ENCODE results near the gene JAGN1. TPM values are rescaled to one million over a fixed set of nuclear protein-coding genes. Genes with fewer than 3 reads are reported as not detected.

Gene JAGN1
- total RNA-seq, 1 experiment from 2014 or later, result 34.1 TPM

- H3K9ac ChIP-seq (ENCODE audit: low read length), result no peak overlapping the region
- CTCF ChIA-PET, result no interaction called here
- POLR2A ChIA-PET (ENCODE audit: unreplicated experiment), result no interaction called here
- H3K9me2 ChIP-seq (replicated peaks; ENCODE audit: low read length), result no peaks in the 10 kb centered on the region
- ATAC-seq (no peak), DNase-seq (no peak)
- no peaks in the 10 kb centered on the region for H3F3A ChIP-seq (ENCODE audit: low read length, unreplicated experiment)
- H3K4me3 ChIP-seq (ENCODE audit: low read length), result no peak overlapping the region
- no peak overlapping the region for H2AFZ ChIP-seq (ENCODE audit: low read length)
- intact Hi-C loops (cut with micrococcal nuclease), result no loop called here
- no peak overlapping the region for H3K27ac ChIP-seq (ENCODE audit: low read length)
- H3K36me3 ChIP-seq (ENCODE audit: low read depth, low read length), result no peaks in the 10 kb centered on the region
- H4K20me1 ChIP-seq (ENCODE audit: low read length), result no peaks in the 10 kb centered on the region
- H3K9me3 ChIP-seq (ENCODE audit: low read length), result no peaks in the 10 kb centered on the region
- peaks cover 11% of the 10 kb centered on the region for H3K4me1 ChIP-seq (ENCODE audit: insufficient read depth, low read length)
- no TSS peak for BruUV-seq (replicated peaks)
- H3K27me3 ChIP-seq (ENCODE audit: low read length), result no peaks in the 10 kb centered on the region
- H3K4me2 ChIP-seq (ENCODE audit: low read length), result no peak overlapping the region
- TF ChIP-seq EZH2phosphoT487 (IDR thresholded peaks at IDR 0.05; ENCODE audit: borderline replicate concordance, low read length) (no peak), EZH2 (IDR thresholded peaks at IDR 0.05; ENCODE audit: low read length, unreplicated experiment) (no peak)
- TF ChIP-seq, protein P1, sequence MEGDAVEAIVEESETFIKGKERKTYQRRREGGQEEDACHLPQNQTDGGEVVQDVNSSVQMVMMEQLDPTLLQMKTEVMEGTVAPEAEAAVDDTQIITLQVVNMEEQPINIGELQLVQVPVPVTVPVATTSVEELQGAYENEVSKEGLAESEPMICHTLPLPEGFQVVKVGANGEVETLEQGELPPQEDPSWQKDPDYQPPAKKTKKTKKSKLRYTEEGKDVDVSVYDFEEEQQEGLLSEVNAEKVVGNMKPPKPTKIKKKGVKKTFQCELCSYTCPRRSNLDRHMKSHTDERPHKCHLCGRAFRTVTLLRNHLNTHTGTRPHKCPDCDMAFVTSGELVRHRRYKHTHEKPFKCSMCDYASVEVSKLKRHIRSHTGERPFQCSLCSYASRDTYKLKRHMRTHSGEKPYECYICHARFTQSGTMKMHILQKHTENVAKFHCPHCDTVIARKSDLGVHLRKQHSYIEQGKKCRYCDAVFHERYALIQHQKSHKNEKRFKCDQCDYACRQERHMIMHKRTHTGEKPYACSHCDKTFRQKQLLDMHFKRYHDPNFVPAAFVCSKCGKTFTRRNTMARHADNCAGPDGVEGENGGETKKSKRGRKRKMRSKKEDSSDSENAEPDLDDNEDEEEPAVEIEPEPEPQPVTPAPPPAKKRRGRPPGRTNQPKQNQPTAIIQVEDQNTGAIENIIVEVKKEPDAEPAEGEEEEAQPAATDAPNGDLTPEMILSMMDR (conservative IDR thresholded peaks at IDR 0.05; ENCODE audit: low read depth, low read length), result no peak
- H3K79me2 ChIP-seq (ENCODE audit: low read length), result peaks cover 4% of the 10 kb centered on the region
These were observed 50.3 kb downstream of the JAGN1 start for GRCh38 chr3:9940746-9941145.

DNA sequence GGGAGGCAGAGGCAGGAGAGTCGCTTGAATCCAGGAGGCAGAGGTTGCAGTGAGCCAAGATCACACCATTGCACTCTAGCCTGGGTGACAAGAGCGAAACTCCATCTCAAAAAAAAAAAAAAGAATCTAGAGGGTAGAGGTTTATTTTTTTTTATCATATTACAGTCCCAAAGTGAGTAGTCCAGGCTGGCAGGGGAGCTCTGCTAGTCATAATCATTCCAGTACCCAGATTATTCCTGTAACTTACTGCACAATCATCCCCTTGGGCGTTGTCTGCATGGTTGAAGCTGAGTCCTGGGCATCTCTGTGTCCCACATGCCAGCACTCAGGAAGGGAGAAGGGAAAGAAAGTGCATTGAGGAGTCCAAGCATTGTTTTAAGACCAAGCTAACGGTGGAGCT is 51.8 kb downstream of the JAGN1 start:
- ATAC-seq, result no peak
- no peak overlapping the region for H3K4me3 ChIP-seq (ENCODE audit: low read length)
- peaks cover 10% of the 10 kb centered on the region; the same call in 1 of the 2 replicates for H3K4me1 ChIP-seq (ENCODE audit: insufficient read depth, low read length)
- TF ChIP-seq, protein P1 (conservative IDR thresholded peaks at IDR 0.05; ENCODE audit: low read depth, low read length), result no peak
- TF ChIP-seq EZH2 (IDR thresholded peaks at IDR 0.05; ENCODE audit: low read length, unreplicated experiment) (no peak), EZH2phosphoT487 (IDR thresholded peaks at IDR 0.05; ENCODE audit: borderline replicate concordance, low read length) (no peak)
- no TSS peak for BruUV-seq (replicated peaks)
- no peaks in the 10 kb centered on the region for H4K20me1 ChIP-seq (ENCODE audit: low read length)
- no peaks in the 10 kb centered on the region for H3K79me2 ChIP-seq (ENCODE audit: low read length)
- no peak for DNase-seq
- no peaks in the 10 kb centered on the region for H3K27me3 ChIP-seq (ENCODE audit: low read length)
- intact Hi-C loops (cut with micrococcal nuclease), result no loop called here
- no peak overlapping the region for H3K4me2 ChIP-seq (ENCODE audit: low read length)
- no peak overlapping the region for H3K9ac ChIP-seq (ENCODE audit: low read length)
- H3F3A ChIP-seq (ENCODE audit: low read length, unreplicated experiment), result no peaks in the 10 kb centered on the region
- H3K27ac ChIP-seq (ENCODE audit: low read length), result no peak overlapping the region
- no peak overlapping the region for H2AFZ ChIP-seq (ENCODE audit: low read length)
- POLR2A ChIA-PET (ENCODE audit: unreplicated experiment), result no interaction called here
- H3K9me3 ChIP-seq (ENCODE audit: low read length), result no peaks in the 10 kb centered on the region
- no peaks in the 10 kb centered on the region for H3K9me2 ChIP-seq (replicated peaks; ENCODE audit: low read length)
- no peaks in the 10 kb centered on the region for H3K36me3 ChIP-seq (ENCODE audit: low read depth, low read length)
- CTCF ChIA-PET, result interaction anchor here (0.7 kb wide), 1 partner anchor 10 kb away, joined by 6 read pairs; no protein-coding TSS in a partner anchor

DNA sequence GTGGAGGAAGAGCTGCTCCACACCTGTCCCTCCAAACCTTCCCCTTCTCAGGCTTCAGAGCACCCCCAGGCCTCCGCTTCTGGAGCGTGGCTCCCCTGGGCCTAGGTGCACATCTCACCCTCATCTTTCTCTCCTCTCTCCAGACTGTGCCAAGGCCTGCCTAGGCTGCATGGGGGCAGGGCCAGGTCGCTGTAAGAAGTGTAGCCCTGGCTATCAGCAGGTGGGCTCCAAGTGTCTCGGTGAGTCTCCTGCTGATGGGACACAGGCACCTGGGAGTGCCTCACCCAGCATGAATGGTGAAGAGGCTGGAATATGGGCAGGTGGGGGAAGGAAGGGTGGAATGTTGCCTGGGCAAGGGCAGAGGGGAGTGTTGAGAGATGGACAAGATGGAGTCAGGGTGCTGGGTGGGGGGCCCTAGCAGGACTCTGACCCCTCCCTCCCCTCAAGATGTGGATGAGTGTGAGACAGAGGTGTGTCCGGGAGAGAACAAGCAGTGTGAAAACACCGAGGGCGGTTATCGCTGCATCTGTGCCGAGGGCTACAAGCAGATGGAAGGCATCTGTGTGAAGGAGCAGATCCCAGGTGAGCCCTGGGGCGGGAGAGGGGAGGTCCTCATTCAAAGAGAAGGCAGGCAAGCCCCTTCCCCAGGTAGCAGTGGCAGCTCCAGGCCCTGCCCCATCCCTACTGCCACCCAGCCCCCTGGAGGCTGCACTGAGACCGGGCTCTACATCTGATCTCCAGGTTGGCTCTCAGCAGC is 52.7 kb downstream of the JAGN1 start:
- CTCF ChIA-PET, result interaction anchor here (0.7 kb wide), 1 partner anchor 11 kb away, joined by 6 read pairs; no protein-coding TSS in a partner anchor

More for the DNA sequence above, 52.7 kb downstream of the JAGN1 start:
- Histone ChIP-seq H3K27ac (ENCODE audit: low read length) (no peak overlapping the region), H3K79me2 (ENCODE audit: low read length) (peaks cover 9% of the 10 kb centered on the region), H3F3A (ENCODE audit: low read length, unreplicated experiment) (no peaks in the 10 kb centered on the region), H3K9me2 (replicated peaks; ENCODE audit: low read length) (no peaks in the 10 kb centered on the region), H2AFZ (ENCODE audit: low read length) (no peak overlapping the region), H3K4me3 (ENCODE audit: low read length) (no peak overlapping the region), H3K27me3 (ENCODE audit: low read length) (no peaks in the 10 kb centered on the region), H3K36me3 (ENCODE audit: low read depth, low read length) (no peaks in the 10 kb centered on the region), H3K9ac (ENCODE audit: low read length) (no peak overlapping the region), H3K9me3 (ENCODE audit: low read length) (no peaks in the 10 kb centered on the region), H3K4me2 (ENCODE audit: low read length) (no peak overlapping the region), H3K4me1 (ENCODE audit: insufficient read depth, low read length) (peaks cover 17% of the 10 kb centered on the region), H4K20me1 (ENCODE audit: low read length) (no peaks in the 10 kb centered on the region)
- BruUV-seq (replicated peaks), result no TSS peak
- no peak for DNase-seq
- POLR2A ChIA-PET (ENCODE audit: unreplicated experiment), result interaction anchor here (0.6 kb wide), 1 partner anchor 491 kb away, joined by 5 read pairs; no protein-coding TSS in a partner anchor
- no peak for ATAC-seq
- intact Hi-C loops (cut with micrococcal nuclease), result no loop called here
- TF ChIP-seq EZH2phosphoT487 (IDR thresholded peaks at IDR 0.05; ENCODE audit: borderline replicate concordance, low read length) (no peak), EZH2 (IDR thresholded peaks at IDR 0.05; ENCODE audit: low read length, unreplicated experiment) (no peak)
- TF ChIP-seq, protein P1 (conservative IDR thresholded peaks at IDR 0.05; ENCODE audit: low read depth, low read length), result no peak

Measured in PC-3 (cell line).